WTC11 (cell line): Measurements from ENCODE around the gene INS. TPM values are rescaled to one million over a fixed set of nuclear protein-coding genes. Genes with fewer than 3 reads are reported as not detected.

Experiments
- ATAC-seq: fragments of 200-7000 bp; cut with Tn5 transposase; 2 replicates; pipeline ENCODE4 v1.10.0; 2021; ENCODE audit warnings: mild to moderate bottlenecking, moderate library complexity
- CTCF ChIA-PET: fragments of 300-600 bp; sonication (Branson Sonifier 250); formaldehyde crosslinking; loops from one replicate; lab custom pipeline; 2021; ENCODE audit warnings: antibody characterized with exemption; lab: Charles Lee
- POLR2A ChIA-PET: fragments of 350-600 bp; sonication (Branson Sonifier 250); formaldehyde crosslinking; loops from one replicate; lab custom pipeline; 2021; ENCODE audit warnings: antibody characterized with exemption; lab: Charles Lee
- DNase-seq: peaks from one replicate; pipeline ENCODE4 v3.0.0; 2021; ENCODE audit warnings: low spot score
- H3K27ac Mint-ChIP-seq: 2 replicates; pipeline ENCODE4 v1.8.0; 2021; ENCODE audit warnings: mixed read lengths
- H3K27me3 Mint-ChIP-seq: 2 replicates; pipeline ENCODE4 v1.8.0; 2021; ENCODE audit warnings: low read depth, mild to moderate bottlenecking, moderate library complexity, mixed read lengths
- H3K36me3 Mint-ChIP-seq: 2 replicates; pipeline ENCODE4 v1.8.0; 2021; ENCODE audit warnings: mixed read lengths
- H3K4me1 Mint-ChIP-seq: 2 replicates; pipeline ENCODE4 v1.8.0; 2022; ENCODE audit warnings: mixed read lengths
- H3K4me3 Mint-ChIP-seq: 2 replicates; pipeline ENCODE4 v1.8.0; 2021; ENCODE audit warnings: mild to moderate bottlenecking, moderate library complexity, mixed read lengths
- H3K9me3 Mint-ChIP-seq: 2 replicates; pipeline ENCODE4 v1.8.0; 2021; ENCODE audit warnings: mixed read lengths
- CBFB ChIP-seq: sonication (generic); formaldehyde crosslinking; IDR thresholded peaks from 2 replicates; pipeline ENCODE4 v1.8.1; 2022; ENCODE audit warnings: mild to moderate bottlenecking, low read depth, missing genetic modification reagents
- CREB1 ChIP-seq: sonication (generic); formaldehyde crosslinking; IDR thresholded peaks from 2 replicates; pipeline ENCODE4 v1.8.0; 2023; ENCODE audit warnings: mild to moderate bottlenecking, missing genetic modification reagents
- CREM ChIP-seq: sonication (generic); formaldehyde crosslinking; IDR thresholded peaks from 2 replicates; pipeline ENCODE4 v1.8.1; 2022; ENCODE audit warnings: mild to moderate bottlenecking, missing genetic modification reagents, moderate library complexity
- ELF4 ChIP-seq: sonication (generic); formaldehyde crosslinking; IDR thresholded peaks from 2 replicates; pipeline ENCODE4 v1.8.1; 2022; ENCODE audit warnings: low read depth, mild to moderate bottlenecking, moderate library complexity, missing genetic modification reagents
- HMGA2 ChIP-seq: fragments of 250-450 bp; sonication (Bioruptor Pico); IDR thresholded peaks from 2 replicates; pipeline ENCODE4 v1.4.0; 2021; ENCODE audit warnings: mild to moderate bottlenecking, moderate library complexity
- JAZF1 ChIP-seq: fragments of 250-450 bp; sonication (Bioruptor Pico); IDR thresholded peaks from 2 replicates; pipeline ENCODE4 v1.9.0; 2021; ENCODE audit warnings: moderate library complexity, mild to moderate bottlenecking, inconsistent platforms
- JUN ChIP-seq: sonication (generic); formaldehyde crosslinking; IDR thresholded peaks from 2 replicates; pipeline ENCODE4 v1.8.0; 2023; ENCODE audit warnings: mild to moderate bottlenecking, missing genetic modification reagents
- KAT7 ChIP-seq: sonication (generic); formaldehyde crosslinking; IDR thresholded peaks from 2 replicates; pipeline ENCODE4 v1.8.1; 2023; ENCODE audit warnings: missing genetic modification reagents, mild to moderate bottlenecking, borderline replicate concordance
- NFE2L1 ChIP-seq: sonication (generic); formaldehyde crosslinking; IDR thresholded peaks from 2 replicates; pipeline ENCODE4 v1.8.1; 2023; ENCODE audit warnings: missing genetic modification reagents
- NFYB ChIP-seq: sonication (generic); formaldehyde crosslinking; conservative IDR thresholded peaks from 2 replicates; pipeline ENCODE4 v1.8.0; 2022; ENCODE audit warnings: low read depth, missing genetic modification reagents
- TEAD1 ChIP-seq: sonication (generic); formaldehyde crosslinking; IDR thresholded peaks from 2 replicates; pipeline ENCODE4 v1.8.0; 2022; ENCODE audit warnings: mild to moderate bottlenecking, missing genetic modification reagents
- ZNF219 ChIP-seq: sonication (generic); formaldehyde crosslinking; IDR thresholded peaks from 2 replicates; pipeline ENCODE4 v1.8.0; 2023; ENCODE audit warnings: missing genetic modification reagents, mild to moderate bottlenecking, borderline replicate concordance
- ZNF423 ChIP-seq: fragments of 250-450 bp; sonication (Bioruptor Pico); IDR thresholded peaks from 2 replicates; pipeline ENCODE4 v2.1.2; 2022; ENCODE audit warnings: mild to moderate bottlenecking, moderate library complexity
- total RNA-seq: library from RNA; stranded (reverse); gene quantifications from 3 replicates; pipeline ENCODE4 v1.2.3, GENCODE V29; 2021
- TF ChIP-seq, protein P1 (sequence below): fragments of 250-450 bp; sonication (Bioruptor Pico); IDR thresholded peaks from 2 replicates; pipeline ENCODE4 v1.9.0; 2021; ENCODE audit warnings: mild to moderate bottlenecking
- TF ChIP-seq, protein P2 (sequence below): sonication (generic); formaldehyde crosslinking; IDR thresholded peaks from 2 replicates; pipeline ENCODE4 v1.8.0; 2023; ENCODE audit warnings: missing genetic modification reagents
- TF ChIP-seq, protein P3 (sequence below): sonication (generic); formaldehyde crosslinking; IDR thresholded peaks from 2 replicates; pipeline ENCODE4 v1.8.0; 2023; ENCODE audit warnings: missing genetic modification reagents, mild to moderate bottlenecking, borderline replicate concordance
- TF ChIP-seq, protein P4 (sequence below): sonication (generic); formaldehyde crosslinking; IDR thresholded peaks from 2 replicates; pipeline ENCODE4 v1.8.1; 2023; ENCODE audit warnings: mild to moderate bottlenecking, missing genetic modification reagents
- TF ChIP-seq, protein P5 (sequence below): fragments of 250-450 bp; sonication (Bioruptor Pico); conservative IDR thresholded peaks from 2 replicates; pipeline ENCODE4 v1.9.0; 2021; ENCODE audit warnings: mild to moderate bottlenecking
- TF ChIP-seq, protein P6 (sequence below): fragments of 250-450 bp; sonication (Bioruptor Pico); IDR thresholded peaks from 2 replicates; pipeline ENCODE4 v1.9.0; 2021; ENCODE audit warnings: mild to moderate bottlenecking

Gene INS
- total RNA-seq, 1 experiment from 2014 or later = not detected

DNA sequence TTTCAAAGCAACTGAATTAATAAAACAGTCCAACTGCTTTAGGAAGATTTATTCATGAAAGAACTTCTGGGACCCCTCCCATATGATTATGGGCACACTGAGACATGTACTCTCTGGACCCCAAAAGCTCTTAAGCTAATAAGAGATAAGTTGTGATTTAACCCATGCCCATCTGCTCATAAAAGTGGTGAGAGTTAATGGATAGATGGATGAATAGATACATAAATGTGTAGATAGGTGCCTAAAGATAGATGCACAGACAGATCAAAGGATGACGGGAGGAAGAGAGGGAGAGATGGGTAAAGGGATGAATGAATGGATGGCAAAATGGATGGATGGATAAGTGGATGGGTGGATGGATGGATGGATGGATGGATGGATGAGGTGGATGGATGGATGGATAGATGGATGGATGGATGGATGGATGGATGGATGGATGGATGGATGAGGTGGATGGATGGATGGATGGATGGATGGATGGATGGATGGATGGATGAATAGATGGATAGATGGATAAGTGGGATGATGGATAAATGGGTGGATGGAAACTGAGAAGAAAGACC lies 40.0 kb upstream of the INS start:
- Mint-ChIP-seq H3K4me1 (no peaks in the 10 kb centered on the region), H3K27ac (no peak overlapping the region), H3K36me3 (no peaks in the 10 kb centered on the region), H3K9me3 (no peaks in the 10 kb centered on the region), H3K27me3 (peaks cover 12% of the 10 kb centered on the region), H3K4me3 (no peak overlapping the region)
- CTCF ChIA-PET = interaction anchor here (3.1 kb wide), 1 partner anchor 15 kb away, joined by 12 read pairs; no protein-coding TSS in a partner anchor
- POLR2A ChIA-PET = no interaction called here
- ATAC-seq (no peak), DNase-seq (no peak)
- TF ChIP-seq NFE2L1 = no peak
- TF ChIP-seq, protein P1, sequence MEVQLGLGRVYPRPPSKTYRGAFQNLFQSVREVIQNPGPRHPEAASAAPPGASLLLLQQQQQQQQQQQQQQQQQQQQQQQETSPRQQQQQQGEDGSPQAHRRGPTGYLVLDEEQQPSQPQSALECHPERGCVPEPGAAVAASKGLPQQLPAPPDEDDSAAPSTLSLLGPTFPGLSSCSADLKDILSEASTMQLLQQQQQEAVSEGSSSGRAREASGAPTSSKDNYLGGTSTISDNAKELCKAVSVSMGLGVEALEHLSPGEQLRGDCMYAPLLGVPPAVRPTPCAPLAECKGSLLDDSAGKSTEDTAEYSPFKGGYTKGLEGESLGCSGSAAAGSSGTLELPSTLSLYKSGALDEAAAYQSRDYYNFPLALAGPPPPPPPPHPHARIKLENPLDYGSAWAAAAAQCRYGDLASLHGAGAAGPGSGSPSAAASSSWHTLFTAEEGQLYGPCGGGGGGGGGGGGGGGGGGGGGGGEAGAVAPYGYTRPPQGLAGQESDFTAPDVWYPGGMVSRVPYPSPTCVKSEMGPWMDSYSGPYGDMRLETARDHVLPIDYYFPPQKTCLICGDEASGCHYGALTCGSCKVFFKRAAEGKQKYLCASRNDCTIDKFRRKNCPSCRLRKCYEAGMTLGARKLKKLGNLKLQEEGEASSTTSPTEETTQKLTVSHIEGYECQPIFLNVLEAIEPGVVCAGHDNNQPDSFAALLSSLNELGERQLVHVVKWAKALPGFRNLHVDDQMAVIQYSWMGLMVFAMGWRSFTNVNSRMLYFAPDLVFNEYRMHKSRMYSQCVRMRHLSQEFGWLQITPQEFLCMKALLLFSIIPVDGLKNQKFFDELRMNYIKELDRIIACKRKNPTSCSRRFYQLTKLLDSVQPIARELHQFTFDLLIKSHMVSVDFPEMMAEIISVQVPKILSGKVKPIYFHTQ (CRISPR knock-in tag) = no peak
- no peak for TF ChIP-seq NFYB (CRISPR knock-in tag)
- no peak for TF ChIP-seq JAZF1 (CRISPR knock-in tag)
- TF ChIP-seq, protein P2, sequence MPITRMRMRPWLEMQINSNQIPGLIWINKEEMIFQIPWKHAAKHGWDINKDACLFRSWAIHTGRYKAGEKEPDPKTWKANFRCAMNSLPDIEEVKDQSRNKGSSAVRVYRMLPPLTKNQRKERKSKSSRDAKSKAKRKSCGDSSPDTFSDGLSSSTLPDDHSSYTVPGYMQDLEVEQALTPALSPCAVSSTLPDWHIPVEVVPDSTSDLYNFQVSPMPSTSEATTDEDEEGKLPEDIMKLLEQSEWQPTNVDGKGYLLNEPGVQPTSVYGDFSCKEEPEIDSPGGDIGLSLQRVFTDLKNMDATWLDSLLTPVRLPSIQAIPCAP (CRISPR knock-in tag) = no peak
- no peak for TF ChIP-seq KAT7 (CRISPR knock-in tag)
- no peak for TF ChIP-seq CBFB (CRISPR knock-in tag)
- TF ChIP-seq, protein P3, sequence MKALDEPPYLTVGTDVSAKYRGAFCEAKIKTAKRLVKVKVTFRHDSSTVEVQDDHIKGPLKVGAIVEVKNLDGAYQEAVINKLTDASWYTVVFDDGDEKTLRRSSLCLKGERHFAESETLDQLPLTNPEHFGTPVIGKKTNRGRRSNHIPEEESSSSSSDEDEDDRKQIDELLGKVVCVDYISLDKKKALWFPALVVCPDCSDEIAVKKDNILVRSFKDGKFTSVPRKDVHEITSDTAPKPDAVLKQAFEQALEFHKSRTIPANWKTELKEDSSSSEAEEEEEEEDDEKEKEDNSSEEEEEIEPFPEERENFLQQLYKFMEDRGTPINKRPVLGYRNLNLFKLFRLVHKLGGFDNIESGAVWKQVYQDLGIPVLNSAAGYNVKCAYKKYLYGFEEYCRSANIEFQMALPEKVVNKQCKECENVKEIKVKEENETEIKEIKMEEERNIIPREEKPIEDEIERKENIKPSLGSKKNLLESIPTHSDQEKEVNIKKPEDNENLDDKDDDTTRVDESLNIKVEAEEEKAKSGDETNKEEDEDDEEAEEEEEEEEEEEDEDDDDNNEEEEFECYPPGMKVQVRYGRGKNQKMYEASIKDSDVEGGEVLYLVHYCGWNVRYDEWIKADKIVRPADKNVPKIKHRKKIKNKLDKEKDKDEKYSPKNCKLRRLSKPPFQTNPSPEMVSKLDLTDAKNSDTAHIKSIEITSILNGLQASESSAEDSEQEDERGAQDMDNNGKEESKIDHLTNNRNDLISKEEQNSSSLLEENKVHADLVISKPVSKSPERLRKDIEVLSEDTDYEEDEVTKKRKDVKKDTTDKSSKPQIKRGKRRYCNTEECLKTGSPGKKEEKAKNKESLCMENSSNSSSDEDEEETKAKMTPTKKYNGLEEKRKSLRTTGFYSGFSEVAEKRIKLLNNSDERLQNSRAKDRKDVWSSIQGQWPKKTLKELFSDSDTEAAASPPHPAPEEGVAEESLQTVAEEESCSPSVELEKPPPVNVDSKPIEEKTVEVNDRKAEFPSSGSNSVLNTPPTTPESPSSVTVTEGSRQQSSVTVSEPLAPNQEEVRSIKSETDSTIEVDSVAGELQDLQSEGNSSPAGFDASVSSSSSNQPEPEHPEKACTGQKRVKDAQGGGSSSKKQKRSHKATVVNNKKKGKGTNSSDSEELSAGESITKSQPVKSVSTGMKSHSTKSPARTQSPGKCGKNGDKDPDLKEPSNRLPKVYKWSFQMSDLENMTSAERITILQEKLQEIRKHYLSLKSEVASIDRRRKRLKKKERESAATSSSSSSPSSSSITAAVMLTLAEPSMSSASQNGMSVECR (CRISPR knock-in tag) = no peak
- TF ChIP-seq TEAD1 = no peak
- no peak for TF ChIP-seq HMGA2 (CRISPR knock-in tag)
- TF ChIP-seq ZNF219 (CRISPR knock-in tag) = no peak
- no peak for TF ChIP-seq ELF4 (CRISPR knock-in tag)
- TF ChIP-seq CREB1 = no peak
- TF ChIP-seq, protein P4, sequence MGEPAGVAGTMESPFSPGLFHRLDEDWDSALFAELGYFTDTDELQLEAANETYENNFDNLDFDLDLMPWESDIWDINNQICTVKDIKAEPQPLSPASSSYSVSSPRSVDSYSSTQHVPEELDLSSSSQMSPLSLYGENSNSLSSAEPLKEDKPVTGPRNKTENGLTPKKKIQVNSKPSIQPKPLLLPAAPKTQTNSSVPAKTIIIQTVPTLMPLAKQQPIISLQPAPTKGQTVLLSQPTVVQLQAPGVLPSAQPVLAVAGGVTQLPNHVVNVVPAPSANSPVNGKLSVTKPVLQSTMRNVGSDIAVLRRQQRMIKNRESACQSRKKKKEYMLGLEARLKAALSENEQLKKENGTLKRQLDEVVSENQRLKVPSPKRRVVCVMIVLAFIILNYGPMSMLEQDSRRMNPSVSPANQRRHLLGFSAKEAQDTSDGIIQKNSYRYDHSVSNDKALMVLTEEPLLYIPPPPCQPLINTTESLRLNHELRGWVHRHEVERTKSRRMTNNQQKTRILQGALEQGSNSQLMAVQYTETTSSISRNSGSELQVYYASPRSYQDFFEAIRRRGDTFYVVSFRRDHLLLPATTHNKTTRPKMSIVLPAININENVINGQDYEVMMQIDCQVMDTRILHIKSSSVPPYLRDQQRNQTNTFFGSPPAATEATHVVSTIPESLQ (CRISPR knock-in tag) = no peak
- TF ChIP-seq CREM (CRISPR knock-in tag) = no peak
- no peak for TF ChIP-seq JUN
- TF ChIP-seq, protein P5, sequence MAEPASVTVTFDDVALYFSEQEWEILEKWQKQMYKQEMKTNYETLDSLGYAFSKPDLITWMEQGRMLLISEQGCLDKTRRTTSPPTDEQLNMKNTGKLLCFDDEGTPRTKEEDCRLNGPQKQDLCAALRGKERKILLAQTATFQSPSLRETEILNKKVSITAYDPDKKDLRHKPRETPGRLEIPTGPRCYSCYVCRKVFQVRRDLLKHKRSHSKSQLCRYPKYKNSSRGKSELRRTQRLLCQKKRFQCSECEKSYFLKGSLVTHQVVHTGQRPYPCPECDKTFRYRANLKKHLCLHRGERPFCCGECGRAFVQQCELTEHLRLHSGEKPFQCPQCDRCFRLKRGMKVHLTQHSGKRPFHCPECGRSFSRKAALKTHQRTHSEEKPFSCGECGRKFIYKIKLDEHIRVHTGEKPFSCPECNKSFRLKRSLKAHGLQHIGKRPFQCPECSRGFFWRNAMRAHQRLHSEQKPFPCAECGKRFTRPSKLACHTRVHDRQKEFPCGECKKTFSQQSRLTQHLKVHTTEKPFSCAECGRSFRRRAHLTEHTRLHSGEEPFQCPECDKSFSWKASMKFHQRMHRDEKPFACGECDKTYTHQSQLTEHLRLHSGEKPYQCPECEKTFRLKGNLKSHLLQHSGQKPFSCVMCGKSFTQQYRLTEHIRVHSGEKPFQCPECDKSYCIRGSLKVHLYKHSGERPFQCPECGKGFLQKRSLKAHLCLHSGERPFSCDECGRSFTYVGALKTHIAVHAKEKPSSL (CRISPR knock-in tag) = no peak
- TF ChIP-seq, protein P6, sequence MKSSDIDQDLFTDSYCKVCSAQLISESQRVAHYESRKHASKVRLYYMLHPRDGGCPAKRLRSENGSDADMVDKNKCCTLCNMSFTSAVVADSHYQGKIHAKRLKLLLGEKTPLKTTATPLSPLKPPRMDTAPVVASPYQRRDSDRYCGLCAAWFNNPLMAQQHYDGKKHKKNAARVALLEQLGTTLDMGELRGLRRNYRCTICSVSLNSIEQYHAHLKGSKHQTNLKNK (CRISPR knock-in tag) = no peak
- TF ChIP-seq ZNF423 (CRISPR knock-in tag) = no peak
